Measurements from ENCODE around the gene OR1J4.
"Not testable (repeated sequence)": the region's sequence is repeated elsewhere in the genome, so short reads cannot be mapped to it uniquely, and the experiment has no call there.

DNA sequence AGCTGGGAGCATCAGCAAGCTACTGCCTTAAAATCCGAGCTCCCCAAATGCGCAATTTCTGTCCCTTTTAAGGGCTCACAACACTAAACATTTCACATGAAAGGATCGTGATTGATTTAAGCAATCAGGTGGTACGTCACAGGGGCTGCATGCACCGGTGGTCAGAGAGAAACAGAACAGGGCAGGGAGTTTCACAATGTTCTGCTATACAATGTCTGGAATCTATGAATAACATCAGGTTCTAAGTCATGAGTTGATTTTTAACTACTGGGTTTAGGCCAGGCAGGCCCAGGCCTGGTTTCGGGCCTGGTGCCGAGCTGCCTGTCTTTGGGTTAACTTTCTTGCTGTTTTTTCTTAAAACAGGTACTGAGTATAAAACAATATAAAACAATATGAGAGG, 18.1 kb downstream of the OR1J4 start:
- TF ChIP-seq, protein P1, sequence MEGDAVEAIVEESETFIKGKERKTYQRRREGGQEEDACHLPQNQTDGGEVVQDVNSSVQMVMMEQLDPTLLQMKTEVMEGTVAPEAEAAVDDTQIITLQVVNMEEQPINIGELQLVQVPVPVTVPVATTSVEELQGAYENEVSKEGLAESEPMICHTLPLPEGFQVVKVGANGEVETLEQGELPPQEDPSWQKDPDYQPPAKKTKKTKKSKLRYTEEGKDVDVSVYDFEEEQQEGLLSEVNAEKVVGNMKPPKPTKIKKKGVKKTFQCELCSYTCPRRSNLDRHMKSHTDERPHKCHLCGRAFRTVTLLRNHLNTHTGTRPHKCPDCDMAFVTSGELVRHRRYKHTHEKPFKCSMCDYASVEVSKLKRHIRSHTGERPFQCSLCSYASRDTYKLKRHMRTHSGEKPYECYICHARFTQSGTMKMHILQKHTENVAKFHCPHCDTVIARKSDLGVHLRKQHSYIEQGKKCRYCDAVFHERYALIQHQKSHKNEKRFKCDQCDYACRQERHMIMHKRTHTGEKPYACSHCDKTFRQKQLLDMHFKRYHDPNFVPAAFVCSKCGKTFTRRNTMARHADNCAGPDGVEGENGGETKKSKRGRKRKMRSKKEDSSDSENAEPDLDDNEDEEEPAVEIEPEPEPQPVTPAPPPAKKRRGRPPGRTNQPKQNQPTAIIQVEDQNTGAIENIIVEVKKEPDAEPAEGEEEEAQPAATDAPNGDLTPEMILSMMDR (IDR thresholded peaks at IDR 0.05), result not testable (repeated sequence)
- TF ChIP-seq POLR2A (IDR thresholded peaks at IDR 0.05; ENCODE audit: low read depth); POLR2AphosphoS5 (IDR thresholded peaks at IDR 0.05): not testable (repeated sequence)

Measured in esophagus muscularis mucosa (tissue), 3 donors.